Measurements from ENCODE around the gene THEMIS. TPM values are rescaled to one million over a fixed set of nuclear protein-coding genes. Genes with fewer than 3 reads are reported as not detected.

The THEMIS gene
- total RNA-seq, 1 donor, result under 0.01 TPM

DNA sequence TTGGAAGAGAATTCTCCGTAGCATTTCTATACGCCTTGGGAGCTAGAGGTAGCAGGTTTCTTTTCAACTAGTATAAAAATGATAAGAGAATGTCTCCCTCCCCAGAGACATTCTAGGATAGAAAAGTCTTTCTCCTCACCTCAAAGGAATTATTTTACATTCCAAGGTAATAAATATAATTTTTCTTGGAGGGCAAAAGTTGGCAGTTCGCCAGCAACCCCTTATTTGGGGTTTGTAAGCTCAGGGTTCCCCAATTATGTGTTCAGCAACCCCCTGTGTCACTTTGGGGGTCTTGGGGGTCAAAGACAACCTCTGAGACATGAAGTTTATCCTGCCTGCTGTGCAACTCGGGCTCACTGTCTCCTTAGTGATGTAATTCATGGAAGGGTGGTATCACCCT, 58.3 kb downstream of the THEMIS start:
- no peak overlapping the region for H3K4me3 ChIP-seq (ENCODE audit: low read depth, low read length)
- DNase-seq (ENCODE audit: low read depth), result no peak
- TF ChIP-seq, protein P1, sequence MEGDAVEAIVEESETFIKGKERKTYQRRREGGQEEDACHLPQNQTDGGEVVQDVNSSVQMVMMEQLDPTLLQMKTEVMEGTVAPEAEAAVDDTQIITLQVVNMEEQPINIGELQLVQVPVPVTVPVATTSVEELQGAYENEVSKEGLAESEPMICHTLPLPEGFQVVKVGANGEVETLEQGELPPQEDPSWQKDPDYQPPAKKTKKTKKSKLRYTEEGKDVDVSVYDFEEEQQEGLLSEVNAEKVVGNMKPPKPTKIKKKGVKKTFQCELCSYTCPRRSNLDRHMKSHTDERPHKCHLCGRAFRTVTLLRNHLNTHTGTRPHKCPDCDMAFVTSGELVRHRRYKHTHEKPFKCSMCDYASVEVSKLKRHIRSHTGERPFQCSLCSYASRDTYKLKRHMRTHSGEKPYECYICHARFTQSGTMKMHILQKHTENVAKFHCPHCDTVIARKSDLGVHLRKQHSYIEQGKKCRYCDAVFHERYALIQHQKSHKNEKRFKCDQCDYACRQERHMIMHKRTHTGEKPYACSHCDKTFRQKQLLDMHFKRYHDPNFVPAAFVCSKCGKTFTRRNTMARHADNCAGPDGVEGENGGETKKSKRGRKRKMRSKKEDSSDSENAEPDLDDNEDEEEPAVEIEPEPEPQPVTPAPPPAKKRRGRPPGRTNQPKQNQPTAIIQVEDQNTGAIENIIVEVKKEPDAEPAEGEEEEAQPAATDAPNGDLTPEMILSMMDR (IDR thresholded peaks at IDR 0.05; ENCODE audit: insufficient read depth, low read length), result no peak

GRCh38 chr6:127841811-127842210, 59.0 kb downstream of the THEMIS start:
- DNase-seq (ENCODE audit: low read depth), result peak; percentile 33
- H3K4me3 ChIP-seq (ENCODE audit: low read depth, low read length), result no peak overlapping the region
- TF ChIP-seq, protein P1 (IDR thresholded peaks at IDR 0.05; ENCODE audit: insufficient read depth, low read length), result no peak

GRCh38 chr6:127834136-127834535, 66.7 kb downstream of the THEMIS start:
- DNase-seq (ENCODE audit: low read depth), result no peak
- TF ChIP-seq, protein P1 (IDR thresholded peaks at IDR 0.05; ENCODE audit: insufficient read depth, low read length), result no peak
- H3K4me3 ChIP-seq (ENCODE audit: low read depth, low read length), result no peak overlapping the region

DNA sequence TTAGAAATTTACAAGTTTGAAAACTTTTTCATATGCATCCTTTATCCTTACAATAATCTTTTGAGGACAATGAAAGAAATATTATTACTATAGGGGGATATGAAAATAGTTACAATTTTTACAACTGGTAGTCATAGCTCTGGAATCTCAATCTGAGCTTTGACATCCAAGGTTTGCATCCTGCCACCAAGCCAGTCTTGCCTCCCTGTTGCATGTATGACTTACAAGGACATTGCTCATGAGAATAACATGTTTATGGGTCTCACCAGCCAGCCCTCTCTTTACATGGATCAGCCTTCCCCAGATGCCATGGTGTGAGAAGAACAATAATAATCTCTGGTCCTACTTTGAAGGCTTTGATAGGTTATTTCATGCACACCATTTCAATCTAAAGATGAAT, 67.5 kb downstream of the THEMIS start:
- no peak overlapping the region for H3K4me3 ChIP-seq (ENCODE audit: low read depth, low read length)
- TF ChIP-seq, protein P1 (IDR thresholded peaks at IDR 0.05; ENCODE audit: insufficient read depth, low read length), result no peak
- DNase-seq (ENCODE audit: low read depth), result no peak

DNA sequence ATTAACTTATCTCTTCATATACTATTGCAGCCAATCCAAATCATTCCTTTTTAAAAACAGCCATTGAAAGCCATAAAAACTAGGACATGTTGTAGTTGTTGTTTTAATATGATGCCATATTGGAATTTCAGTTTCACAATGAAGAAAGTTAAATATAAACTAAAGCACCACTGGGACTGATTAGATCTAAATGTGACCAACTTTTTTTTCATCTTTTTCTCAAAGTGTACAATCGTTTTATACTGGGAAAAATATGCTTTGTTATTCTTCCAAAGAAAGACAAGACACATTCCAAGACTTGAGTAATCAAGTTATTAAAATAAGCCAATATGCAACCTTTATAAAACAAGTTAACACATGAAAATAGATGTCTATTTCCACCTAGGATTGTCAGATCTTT, 68.5 kb downstream of the THEMIS start:
- TF ChIP-seq, protein P1 (IDR thresholded peaks at IDR 0.05; ENCODE audit: insufficient read depth, low read length), result no peak
- DNase-seq (ENCODE audit: low read depth), result no peak
- H3K4me3 ChIP-seq (ENCODE audit: low read depth, low read length), result no peak overlapping the region

DNA sequence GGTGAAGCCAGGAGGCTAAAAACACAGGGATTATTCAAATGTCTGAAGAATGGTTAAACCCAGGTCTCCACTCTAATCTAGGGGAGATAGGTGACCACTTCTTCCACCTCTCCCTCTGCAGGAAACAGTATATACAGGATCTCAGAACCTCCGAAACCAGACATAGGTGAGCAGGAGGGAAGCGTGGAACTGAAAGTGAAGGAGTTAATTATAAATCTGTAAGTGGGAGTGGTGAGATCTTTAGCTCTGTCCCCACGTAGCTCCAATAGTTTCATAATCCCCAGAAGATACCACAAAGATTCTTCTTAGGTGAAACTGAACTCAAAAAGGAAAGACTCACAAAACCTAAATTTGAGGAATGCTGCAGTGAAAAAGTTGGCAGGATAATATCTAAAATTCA, 76.8 kb downstream of the THEMIS start:
- no peak for DNase-seq (ENCODE audit: low read depth)
- H3K4me3 ChIP-seq (ENCODE audit: low read depth, low read length), result no peak overlapping the region
- TF ChIP-seq, protein P1 (IDR thresholded peaks at IDR 0.05; ENCODE audit: insufficient read depth, low read length), result no peak

- no peak overlapping the region for H3K4me3 ChIP-seq (ENCODE audit: low read depth, low read length)
- TF ChIP-seq, protein P1 (IDR thresholded peaks at IDR 0.05; ENCODE audit: insufficient read depth, low read length), result no peak
- no peak for DNase-seq (ENCODE audit: low read depth)
Observed at GRCh38 chr6:127821431-127821830, 79.4 kb downstream of the THEMIS start.

All from fibroblast of the aortic adventitia (primary cell).